Left lobe of liver (tissue), 2 donors: ENCODE results near the gene FKBP15. TPM values are rescaled to one million over a fixed set of nuclear protein-coding genes. Genes with fewer than 3 reads are reported as not detected.
"Not testable (repeated sequence)": the region's sequence is repeated elsewhere in the genome, so short reads cannot be mapped to it uniquely, and the experiment has no call there.

Experiments
- ATAC-seq: fragments of 200-7000 bp; cut with Tn5 transposase; one replicate; pipeline ENCODE4 v1.9.1; 2020; ENCODE audit warnings: mild to moderate bottlenecking, moderate library complexity
- DNase-seq: peaks from one replicate; pipeline ENCODE4 v3.0.0-alpha.2; 2020; ENCODE audit warnings: low spot score
- total RNA-seq: library from RNA; stranded (reverse); gene quantifications from one replicate; pipeline ENCODE4 v1.2.1, GENCODE V29; 2021
- donor health status: DM: no; HTN: no; CAD: no; lungs with moderate emphysema.
- donor health status: DM: no; HTN: yes; CAD: no.

Gene FKBP15
- total RNA-seq, 1 donor from 2014 or later, result 12.2 TPM

DNA sequence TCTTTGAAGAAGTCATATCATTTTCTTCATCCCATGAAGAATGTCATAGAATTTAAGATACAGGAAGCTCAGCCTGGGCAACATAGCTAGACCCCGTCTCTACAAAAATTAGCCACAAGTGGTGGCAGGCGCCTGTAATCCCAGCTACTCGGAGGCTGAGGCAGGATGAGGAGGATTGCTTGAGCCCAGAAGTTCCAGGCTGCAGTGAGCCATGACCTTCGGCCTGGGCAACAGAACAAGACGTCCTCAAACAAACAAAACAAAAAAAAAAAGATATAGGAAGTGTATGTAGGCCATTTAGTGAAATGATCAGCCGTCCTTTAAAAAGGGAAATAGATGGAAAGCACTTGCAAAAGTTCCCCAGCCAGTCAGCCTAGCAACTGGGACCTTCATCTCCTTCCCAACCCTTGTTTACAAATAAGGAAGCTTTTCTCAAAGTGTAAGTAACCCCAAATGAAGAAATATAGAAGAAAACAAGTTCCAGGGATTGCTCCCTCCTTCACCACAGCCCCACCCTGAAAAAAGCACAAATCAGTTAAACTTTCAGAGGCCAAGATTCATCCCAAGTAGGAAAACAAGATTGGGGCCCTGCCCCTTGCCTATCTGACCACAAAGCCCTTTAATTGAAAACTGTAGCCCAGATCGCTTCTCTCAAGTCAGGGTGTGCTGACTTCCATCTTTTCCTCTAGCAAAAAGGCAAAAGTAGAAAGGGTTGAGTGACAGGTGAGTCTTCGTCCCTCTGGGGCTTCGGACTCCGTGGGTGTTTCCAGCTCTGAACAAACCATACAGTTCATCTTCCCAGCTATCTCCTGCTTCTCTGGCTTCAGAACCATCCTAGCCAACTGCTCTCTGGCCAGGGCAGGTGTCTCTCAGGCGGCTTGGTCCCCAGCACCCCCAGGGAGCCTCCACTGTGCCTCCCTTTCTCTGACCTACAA lies 69.1 kb downstream of the FKBP15 start:
- ATAC-seq (peak; percentile 30), DNase-seq (peak; percentile 60)

DNA sequence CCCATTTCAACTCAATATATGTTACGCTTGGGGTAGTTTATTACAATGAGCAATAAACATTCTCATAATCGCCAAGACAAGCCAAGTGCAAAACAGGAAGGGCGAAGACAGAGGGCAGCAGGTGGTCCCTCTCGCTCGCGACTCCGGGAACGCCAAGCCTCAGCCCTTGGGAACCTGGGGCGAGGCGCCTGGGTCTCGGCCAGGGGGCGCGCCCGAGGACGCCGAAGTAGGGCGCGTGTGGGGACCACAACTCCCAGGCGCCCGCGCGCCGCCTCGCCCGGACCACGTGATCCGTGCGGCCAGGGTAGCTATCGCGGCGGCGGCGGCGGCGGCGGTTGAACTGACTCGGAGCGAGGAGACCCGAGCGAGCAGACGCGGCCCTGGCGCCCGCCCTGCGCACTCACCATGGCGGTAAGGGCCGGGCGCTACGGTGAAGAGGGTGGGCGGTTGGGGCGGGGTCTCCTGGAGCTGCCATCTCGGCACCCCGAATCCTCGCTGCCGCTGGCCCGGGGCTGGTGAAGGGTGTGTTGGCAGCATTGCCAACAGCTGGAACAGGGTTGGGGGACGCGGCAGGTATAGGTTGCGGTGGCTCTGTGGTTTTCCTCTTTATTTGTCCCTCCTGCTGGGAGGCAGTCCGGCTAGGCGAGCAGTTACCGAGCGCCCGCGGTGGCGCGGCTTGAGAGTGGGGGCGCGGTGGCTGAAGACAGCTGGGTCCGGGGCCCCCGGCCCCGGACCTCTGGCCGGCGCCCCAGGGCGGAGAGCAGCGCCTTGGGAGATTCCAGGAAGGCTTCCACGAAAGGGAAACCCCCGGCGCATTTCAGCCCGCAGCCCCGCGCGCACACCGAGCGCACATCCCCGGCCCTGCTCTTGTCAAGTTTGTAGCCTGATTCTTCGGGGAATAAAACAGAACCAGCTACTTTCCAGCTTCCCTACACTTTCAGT lies 70.1 kb downstream of the FKBP15 start, which contains the start of gene SLC31A2:
TSS of gene SLC31A2 (plus strand) at position 338 of the 942 bp plus-strand sequence. CDS start at position 406, 68 bp downstream.
- DNase-seq (peak; percentile 91), ATAC-seq (peak; percentile 93)

DNA sequence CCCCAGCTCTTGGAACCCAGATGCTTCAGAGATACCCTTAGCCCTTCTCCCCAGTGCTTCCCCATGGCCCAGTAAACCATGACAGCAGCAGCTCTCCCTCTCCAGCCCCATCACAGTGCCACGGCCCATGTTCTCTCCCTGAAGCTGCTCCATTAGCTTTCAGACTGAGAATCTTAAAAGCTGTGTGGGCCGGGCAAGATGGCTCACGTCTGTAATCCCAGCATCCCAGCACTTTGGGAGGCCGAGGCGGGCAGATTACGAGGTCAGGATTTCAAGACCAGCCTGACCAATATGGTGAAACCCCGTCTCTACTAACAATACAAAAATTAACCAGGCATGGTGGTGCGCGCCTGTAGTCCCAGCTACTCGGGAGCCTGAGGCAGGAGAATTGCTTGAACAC lies 71.5 kb downstream of the FKBP15 start:
- not testable (repeated sequence) for ATAC-seq, DNase-seq

DNA sequence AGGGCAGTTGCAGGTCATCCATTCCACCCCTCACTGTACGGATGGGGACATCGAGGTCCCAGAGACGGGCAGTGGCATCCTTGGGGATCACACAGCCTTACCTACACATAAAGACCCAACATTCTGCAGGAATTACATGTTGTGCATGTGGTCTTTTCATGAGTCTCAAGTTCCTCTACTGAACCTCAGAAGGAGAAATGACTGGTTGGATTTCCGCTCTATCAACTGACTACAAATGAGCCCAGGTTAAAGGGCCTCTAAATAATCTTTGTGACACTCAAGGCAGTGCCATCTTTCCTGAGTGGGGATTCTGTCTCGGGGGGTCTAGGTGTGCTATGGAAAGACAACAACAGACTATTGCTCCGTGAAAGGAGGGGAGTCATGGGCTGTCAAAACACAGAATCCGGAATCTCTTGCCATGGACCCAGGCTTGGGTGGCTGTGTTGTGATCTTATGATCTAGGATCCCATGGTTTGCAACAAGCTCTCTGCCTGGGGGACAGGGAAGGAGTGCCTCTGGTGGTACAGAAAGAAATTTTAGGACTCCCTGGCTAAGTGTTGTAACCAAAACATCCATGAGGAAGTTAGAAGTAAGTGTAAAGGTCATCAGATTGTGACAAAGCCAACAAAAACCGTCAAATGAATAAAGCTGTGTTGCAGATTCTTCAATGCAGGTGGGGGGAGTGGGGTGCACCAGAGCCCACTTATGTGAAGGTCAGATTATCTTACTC lies 72.1 kb downstream of the FKBP15 start:
- no peak for ATAC-seq
- no peak for DNase-seq

DNA sequence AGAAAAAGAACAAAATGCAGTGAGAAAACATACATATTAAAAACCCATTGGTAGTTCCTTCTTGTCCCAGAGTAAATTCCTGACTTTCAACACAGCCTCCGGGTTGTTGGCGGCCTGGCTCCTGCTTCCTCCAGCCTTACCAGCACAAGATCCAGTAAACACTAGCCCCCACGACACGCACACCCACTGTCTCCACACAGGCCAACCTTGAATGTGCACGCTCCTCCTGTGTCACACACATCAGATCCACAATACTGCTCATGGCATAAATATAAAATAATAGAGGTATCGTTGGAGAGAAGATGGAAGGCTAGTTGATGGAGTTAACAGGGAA lies 72.7 kb downstream of the FKBP15 start:
- DNase-seq (no peak), ATAC-seq (no peak)

DNA sequence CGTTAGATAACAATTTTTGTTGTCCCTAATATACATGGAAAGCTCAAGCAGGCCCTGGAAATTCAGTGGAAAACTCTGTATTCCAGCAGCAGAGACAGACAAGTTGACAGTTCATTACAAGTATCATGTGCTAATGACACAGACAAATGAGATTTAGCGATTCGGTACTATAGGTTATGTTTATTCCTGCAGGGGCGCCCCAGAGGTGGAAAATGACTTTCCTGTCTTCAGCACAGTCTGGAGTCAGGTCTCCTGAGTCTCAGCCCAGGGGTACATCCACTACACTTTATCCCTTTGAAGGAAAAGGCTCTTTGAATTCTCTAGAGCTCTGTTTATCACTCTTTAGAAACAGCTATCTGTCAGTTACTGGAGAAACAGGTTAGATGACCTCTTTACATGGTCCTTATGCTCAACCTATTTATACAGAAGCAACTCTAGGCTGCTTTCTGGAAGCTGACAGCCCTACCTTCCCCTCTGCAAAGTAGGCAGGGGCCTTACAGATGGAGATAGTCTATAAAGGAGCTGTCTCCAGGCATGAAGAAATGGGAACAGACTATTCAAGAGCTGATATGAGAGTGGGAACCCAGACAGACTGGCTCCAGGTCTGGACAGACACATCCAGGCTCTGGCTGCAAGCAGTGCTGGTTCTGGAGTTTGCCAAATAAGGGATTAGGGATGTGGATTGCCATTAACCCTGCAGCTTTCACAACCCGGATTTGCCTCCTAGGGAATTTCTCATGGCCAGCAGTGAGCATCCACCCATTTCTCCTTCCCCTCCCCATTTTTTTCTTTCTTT lies 77.4 kb downstream of the FKBP15 start:
- ATAC-seq (no peak), DNase-seq (no peak)

DNA sequence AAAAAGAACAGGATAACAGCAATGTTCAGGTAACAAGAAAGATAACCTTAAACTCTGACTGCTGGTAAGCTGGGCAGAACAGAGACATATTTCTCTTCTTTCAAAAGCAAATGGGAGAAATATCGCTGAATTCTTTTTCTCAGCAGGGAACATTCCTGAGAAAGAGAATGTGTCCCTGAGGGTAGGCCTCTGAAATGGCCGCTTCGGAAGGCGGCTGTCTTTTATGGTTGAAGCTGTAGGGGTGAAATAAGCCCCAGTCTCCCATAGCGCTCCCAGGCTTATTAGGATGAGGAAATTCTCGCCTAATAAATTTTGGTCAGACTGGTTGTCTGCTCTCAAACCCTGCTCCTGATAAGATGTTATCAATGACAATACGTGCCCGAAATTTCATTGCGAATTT lies 80.2 kb downstream of the FKBP15 start:
- not testable (repeated sequence) for DNase-seq, ATAC-seq

DNA sequence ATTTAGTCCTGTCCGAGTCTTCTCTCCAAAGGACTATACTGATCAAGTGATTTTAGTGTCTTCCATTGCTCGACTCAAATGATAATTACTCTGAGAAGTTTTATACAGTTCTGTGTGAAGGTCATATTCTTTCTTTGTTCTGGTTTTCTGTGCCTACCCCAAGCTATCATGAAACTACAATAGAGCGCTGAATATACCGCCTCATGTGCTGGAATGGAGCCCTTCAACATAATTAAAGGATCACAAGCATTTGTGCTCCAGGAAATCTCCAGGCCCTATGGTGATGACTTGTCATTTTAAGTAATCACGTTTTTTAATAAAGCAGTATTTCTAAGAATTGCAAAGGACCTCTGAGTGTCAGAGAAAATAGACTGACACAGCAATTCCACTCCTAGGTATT lies 81.1 kb downstream of the FKBP15 start:
- ATAC-seq, result no peak
- no peak for DNase-seq

DNA sequence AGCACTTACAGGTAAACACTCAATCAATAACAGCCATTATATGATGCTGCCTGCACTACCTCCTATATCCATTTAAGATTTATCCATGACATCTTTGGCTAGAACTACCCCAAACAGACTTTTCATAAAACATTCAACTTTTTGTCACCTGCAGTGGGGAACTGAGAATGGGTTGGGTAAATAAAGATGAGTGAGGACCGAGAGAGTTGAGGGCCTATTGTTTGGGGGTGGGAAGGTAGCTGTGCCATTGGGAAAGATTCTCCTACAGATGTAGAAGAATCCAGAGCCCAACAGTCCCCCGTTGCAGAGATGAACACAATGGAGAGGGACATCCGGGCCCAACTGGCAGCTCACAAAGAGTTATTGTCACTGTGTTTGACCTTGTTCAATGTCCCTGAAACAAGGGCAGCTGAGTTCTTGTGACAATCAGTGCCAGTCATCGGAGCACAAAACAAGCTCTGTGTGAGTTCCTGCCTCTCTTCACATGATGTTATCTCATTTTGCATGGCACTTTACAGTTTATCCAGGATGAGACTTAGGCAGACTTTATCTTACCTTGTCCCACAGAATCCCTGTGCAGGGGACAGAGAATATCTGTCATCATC lies 81.8 kb downstream of the FKBP15 start:
- ATAC-seq, result no peak

DNA sequence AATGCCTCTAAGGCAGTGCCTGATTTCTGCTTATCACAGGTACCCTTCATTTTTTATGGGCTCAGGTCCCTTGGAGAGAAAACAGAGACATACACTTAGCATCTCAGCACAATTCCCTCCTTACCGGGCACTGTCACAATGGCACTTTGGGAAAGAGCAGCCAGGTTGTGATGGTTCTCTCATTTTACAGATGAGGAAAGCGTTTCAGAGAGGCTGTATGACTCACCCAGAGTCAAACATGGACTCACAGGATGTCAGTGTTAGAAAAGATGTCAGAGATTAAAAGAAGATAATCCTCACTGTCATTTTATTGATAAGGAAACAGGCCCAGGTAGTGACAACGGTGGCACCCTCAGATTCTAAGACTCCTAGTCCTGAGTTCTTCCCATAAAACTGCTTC lies 82.3 kb downstream of the FKBP15 start:
- DNase-seq (no peak), ATAC-seq (no peak)

More for the DNA sequence above, 81.8 kb downstream of the FKBP15 start:
- DNase-seq, result no peak

DNA sequence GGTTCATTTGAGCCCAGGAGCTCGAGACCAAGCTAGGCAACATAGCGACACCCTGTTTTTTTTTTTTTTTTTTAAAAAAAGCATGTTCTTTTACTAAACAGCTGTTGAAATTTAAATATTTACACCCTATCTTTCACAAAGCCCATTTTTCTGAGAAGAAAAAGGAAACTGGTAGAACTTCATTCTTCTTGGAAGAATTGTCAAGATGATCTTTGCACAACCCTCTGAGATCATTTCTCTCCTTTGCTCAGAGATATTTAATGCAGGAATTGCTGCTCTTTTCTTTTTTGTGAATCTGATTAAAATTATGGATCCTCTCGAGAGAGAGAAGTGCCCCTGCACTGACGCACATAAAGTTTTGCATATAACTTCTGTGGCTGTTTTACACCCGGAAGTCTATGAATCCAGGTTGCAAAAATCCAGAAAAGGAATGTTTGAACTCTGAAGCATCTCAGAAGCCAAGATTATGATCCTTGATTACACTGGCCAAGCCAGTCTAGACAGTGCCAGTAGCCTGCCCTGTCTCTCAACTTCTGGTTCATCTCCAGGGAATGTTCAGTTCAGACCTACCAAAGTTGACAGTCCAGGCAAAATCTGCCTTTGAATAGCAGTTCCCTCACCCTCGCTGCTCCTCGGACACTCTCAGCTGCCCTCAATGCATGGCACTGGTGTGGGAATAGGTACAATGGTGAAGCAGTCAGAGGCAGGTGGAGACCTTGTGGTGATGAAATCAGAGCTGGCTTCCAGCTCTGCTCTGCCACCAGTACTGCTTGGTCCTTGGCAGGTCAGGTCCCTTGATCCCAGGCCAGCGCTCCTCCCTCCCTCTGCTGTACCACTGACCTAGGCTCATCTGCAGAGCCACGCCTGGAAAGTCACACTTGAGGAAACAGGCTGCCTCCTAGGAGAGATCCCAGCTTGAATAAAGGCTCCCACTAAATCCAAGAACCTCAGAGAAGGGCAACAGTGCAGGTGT lies 83.6 kb downstream of the FKBP15 start:
- ATAC-seq (peak; percentile 99), DNase-seq (peak; percentile 91)

DNA sequence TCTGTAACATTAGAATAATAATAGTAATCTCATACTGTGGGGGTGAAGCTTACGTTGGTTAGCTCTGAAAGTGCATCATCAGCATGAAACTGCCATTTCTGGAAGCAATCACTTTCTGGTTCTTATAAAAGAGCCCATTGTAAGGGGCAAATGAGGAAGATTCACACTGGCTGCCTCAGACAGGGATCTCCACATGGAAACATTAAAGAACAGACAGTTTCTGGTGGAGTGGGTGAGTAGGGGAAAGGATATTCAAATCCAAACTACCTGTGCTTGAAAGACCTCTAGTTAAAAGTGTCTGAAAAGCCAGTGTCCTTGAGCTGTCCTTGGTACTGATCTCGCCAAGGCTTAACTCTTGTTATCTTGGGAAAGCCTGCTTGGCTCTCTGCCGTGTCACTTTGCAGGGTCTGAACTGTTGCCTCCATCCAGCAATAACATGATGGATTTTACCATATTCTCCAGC lies 89.4 kb downstream of the FKBP15 start:
- DNase-seq (no peak), ATAC-seq (peak; percentile 32)

DNA sequence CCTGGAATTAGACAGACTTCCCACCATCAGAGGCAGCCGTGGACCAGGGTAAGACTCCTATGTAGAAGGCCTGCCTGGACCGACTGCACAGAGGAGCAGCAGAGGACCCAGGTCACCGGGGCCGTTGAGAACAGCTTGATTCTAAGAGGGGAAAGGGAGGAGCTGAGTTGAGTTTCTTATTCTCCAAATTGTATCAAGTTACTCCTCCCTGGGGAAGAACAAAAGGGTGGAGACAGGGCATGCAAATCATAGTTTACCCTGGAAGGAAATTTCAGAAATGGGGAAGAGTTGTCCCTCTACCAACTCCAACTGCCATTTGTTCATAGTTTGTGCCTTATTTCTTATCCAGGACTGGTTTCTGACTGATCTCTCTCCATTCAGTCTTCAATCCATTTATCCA lies 91.2 kb downstream of the FKBP15 start:
- ATAC-seq (no peak), DNase-seq (no peak)

DNA sequence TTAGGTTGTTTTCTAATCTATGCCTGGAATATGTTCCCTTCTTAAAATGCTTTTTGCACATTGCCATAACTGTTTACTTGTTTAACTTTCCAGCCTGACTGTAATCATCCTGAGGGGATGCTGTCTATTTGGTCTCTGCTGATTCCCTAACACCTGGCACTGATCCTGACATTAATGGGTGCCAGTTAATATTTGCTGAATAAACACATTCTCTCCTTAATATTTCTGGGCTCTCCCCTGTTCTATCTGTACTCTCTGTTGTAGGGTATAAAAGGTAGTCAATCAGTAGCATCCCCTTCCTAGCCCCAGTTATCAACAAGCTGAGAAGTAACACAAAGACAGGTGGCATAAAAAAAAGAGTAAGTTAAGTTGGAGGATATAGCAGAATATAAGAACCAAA lies 91.6 kb downstream of the FKBP15 start:
- DNase-seq, result no peak
- ATAC-seq, result no peak

DNA sequence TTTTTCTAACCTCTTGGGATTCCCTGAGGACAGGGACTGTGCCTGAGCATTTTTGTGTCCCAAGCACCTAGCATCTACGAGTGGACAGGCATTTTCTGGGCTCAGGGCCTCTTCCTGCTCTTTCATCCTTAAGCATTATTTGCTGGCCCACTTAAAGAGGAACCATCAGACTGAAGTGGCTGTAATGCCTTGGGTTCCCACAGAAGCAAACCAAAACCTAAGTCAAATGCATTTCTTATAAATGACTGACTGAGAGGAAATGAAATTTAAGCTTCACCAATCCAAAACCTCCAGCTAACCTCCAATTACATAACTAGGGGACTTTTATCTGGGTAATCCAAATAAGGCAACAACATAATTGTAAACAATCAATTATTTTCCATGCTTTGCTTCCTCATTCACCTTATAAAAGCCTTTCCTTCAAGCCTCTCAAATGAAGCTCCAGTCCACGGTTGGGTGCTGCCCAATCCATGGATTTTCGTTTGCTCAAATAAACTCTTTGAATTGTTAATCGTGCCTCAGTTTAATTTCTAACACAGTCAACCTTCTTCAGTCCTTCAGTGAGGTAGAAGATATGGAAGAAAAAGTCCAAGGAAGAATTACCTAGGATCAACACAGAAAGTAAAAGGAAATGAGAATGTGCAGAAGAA lies 95.6 kb downstream of the FKBP15 start:
- no peak for ATAC-seq
- no peak for DNase-seq

DNA sequence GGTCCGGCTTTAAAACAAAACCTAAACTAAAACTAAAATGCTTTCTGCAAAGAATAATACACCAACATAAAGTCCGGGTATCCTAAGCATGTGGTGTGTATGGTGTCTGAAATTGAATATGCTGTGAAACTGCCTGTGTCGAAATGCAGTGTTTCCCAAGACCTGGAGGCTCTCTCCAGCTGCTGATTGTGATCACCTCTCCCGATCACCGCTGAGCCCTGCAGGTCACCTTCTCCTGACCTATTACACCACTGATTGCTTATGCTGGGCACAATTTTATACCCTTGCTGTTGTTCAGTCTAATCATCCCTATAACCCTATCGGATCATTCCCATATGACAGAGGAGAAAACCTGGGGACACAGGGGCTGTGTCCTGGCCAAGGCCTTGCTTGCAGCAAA lies 102.2 kb downstream of the FKBP15 start:
- peak; percentile 95 for ATAC-seq
- DNase-seq, result not testable (repeated sequence)
